ENCODE measurements around the gene AGAP1. TPM values are rescaled to one million over a fixed set of nuclear protein-coding genes. Genes with fewer than 3 reads are reported as not detected.
A peak's percentile ranks its signal among the peaks of the same experiment; 100 is the strongest.

AGAP1 gene
- total RNA-seq, 2 donors from 2014 or later = 19.1 to 20.8 TPM

DNA sequence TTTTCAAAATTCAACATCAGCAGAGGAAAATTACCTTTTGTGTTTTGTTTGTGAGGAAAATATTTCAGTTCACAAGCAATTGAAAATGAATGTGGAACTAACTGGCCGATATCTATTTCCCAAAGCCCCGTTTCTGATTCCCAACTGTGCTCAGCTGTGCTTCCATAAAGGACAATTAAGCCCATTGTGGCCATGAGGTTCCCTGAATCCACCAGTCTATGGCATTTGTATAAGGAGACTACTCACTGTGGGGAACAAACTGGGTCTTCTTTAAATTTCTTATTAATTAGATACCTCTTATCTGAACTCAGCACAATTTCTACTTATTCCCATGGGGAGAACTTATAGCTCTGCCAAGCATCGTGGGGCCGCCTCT is 31.4 kb upstream of the AGAP1 start:
- TF ChIP-seq, protein P1, sequence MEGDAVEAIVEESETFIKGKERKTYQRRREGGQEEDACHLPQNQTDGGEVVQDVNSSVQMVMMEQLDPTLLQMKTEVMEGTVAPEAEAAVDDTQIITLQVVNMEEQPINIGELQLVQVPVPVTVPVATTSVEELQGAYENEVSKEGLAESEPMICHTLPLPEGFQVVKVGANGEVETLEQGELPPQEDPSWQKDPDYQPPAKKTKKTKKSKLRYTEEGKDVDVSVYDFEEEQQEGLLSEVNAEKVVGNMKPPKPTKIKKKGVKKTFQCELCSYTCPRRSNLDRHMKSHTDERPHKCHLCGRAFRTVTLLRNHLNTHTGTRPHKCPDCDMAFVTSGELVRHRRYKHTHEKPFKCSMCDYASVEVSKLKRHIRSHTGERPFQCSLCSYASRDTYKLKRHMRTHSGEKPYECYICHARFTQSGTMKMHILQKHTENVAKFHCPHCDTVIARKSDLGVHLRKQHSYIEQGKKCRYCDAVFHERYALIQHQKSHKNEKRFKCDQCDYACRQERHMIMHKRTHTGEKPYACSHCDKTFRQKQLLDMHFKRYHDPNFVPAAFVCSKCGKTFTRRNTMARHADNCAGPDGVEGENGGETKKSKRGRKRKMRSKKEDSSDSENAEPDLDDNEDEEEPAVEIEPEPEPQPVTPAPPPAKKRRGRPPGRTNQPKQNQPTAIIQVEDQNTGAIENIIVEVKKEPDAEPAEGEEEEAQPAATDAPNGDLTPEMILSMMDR (IDR thresholded peaks at IDR 0.05) = no peak
- H3K4me1 ChIP-seq (ENCODE audit: control insufficient read depth in 1 of 2, low read depth in 2 of 2) = no peaks in the 10 kb centered on the region

DNA sequence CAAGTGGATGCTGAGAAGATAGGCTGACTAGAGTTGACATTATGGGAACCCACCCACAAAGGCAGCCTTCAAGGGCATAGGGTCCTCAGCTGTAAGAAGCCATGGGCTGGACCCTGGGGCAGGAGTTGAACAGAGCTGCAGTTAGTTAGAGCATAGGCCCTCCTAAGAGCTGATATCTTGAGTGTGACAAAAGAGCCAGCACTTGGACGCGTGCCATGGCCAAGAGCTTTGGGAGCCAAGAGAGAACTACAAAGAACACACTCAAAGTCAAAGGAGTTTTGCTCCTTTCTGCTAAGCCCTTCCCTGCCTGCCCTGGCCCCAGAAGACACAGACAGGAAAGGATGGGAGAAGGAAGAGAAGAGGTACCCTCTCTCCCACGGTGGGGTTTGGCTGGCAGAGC is 29.9 kb upstream of the AGAP1 start:
- H3K9me3 ChIP-seq = no peaks in the 10 kb centered on the region
- H3K27ac ChIP-seq = no peak overlapping the region
- H3K36me3 ChIP-seq = no peaks in the 10 kb centered on the region
- no peak overlapping the region for H3K4me3 ChIP-seq
- DNase-seq (ENCODE audit: low spot score) (no peak), ATAC-seq (ENCODE audit: insufficient number of reproducible peaks, low FRiP score, low read depth) (no peak)
- TF ChIP-seq, protein P1 (IDR thresholded peaks at IDR 0.05) = no peak
- H3K4me1 ChIP-seq (ENCODE audit: control insufficient read depth in 1 of 2, low read depth in 2 of 2) = peaks cover 0 to 4% of the 10 kb centered on the region in 2 donors
- H3K27me3 ChIP-seq (replicated peaks; ENCODE audit: insufficient read depth) = no peaks in the 10 kb centered on the region

More for the DNA sequence above, 31.4 kb upstream of the AGAP1 start:
- Histone ChIP-seq H3K4me3 (no peak overlapping the region), H3K27me3 (replicated peaks; ENCODE audit: insufficient read depth) (no peaks in the 10 kb centered on the region), H3K27ac (no peak overlapping the region), H3K36me3 (no peaks in the 10 kb centered on the region), H3K9me3 (no peaks in the 10 kb centered on the region)
- DNase-seq (ENCODE audit: low spot score) (no peak), ATAC-seq (ENCODE audit: insufficient number of reproducible peaks, low FRiP score, low read depth) (no peak)

GRCh38 chr2:235467588-235467987 is 26.3 kb upstream of the AGAP1 start:
- Histone ChIP-seq H3K4me1 (ENCODE audit: control insufficient read depth in 1 of 2, low read depth in 2 of 2) (peaks cover 5 to 6% of the 10 kb centered on the region in 2 donors), H3K27ac (no peak overlapping the region), H3K27me3 (replicated peaks; ENCODE audit: insufficient read depth) (no peaks in the 10 kb centered on the region), H3K4me3 (no peak overlapping the region), H3K36me3 (no peaks in the 10 kb centered on the region), H3K9me3 (no peaks in the 10 kb centered on the region)
- TF ChIP-seq, protein P1 (IDR thresholded peaks at IDR 0.05) = no peak
- DNase-seq (ENCODE audit: low spot score) (no peak), ATAC-seq (ENCODE audit: insufficient number of reproducible peaks, low FRiP score, low read depth) (no peak)

GRCh38 chr2:235468978-235469655 is 24.7 kb upstream of the AGAP1 start:
- ATAC-seq (ENCODE audit: insufficient number of reproducible peaks, low FRiP score, low read depth) = peak; percentile 95
- Histone ChIP-seq H3K36me3 (no peaks in the 10 kb centered on the region), H3K27me3 (replicated peaks; ENCODE audit: insufficient read depth) (no peaks in the 10 kb centered on the region), H3K9me3 (no peaks in the 10 kb centered on the region), H3K27ac (peak overlapping the region in 1 of 2 donors; percentile 44), H3K4me1 (ENCODE audit: control insufficient read depth in 1 of 2, low read depth in 2 of 2) (peaks cover 5 to 6% of the 10 kb centered on the region in 2 donors), H3K4me3 (peak overlapping the region; percentile 42)
- DNase-seq (ENCODE audit: low spot score) = peak; percentile 13
- TF ChIP-seq, protein P1 (IDR thresholded peaks at IDR 0.05) = no peak

DNA sequence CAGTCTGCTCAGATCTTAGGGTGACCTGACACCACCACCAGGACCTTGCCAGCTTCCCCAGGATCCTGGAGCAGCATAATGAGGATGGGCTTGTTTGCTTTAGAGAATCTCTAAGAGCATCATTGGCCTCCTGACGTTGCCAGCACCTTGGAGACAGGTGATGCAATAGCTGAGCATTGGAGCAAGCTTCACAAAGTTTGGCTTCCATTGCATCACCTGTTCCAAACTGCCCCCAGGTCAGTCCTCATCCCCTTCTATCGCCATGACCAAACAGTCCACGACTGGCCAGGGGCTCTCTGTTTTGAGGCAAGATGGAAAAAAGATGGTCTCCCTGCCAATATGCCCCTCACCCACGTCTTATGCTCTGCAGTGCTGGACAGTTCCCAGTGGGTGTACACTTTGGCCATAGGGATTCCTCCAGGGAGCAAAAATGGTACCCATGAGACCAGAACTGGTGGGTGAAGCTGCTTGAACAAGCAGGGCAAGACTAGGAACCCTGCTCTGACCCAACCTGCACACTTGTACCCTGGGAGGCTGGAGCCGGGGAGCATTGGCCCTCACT is 22.6 kb upstream of the AGAP1 start:
- TF ChIP-seq, protein P1 (IDR thresholded peaks at IDR 0.05) = no peak
- peaks cover 5 to 6% of the 10 kb centered on the region in 2 donors for H3K4me1 ChIP-seq (ENCODE audit: control insufficient read depth in 1 of 2, low read depth in 2 of 2)
- ATAC-seq (ENCODE audit: insufficient number of reproducible peaks, low FRiP score, low read depth) (no peak), DNase-seq (ENCODE audit: low spot score) (no peak)
- H3K9me3 ChIP-seq = no peaks in the 10 kb centered on the region
- H3K36me3 ChIP-seq = no peaks in the 10 kb centered on the region
- H3K27ac ChIP-seq = no peak overlapping the region
- no peak overlapping the region for H3K4me3 ChIP-seq
- no peaks in the 10 kb centered on the region for H3K27me3 ChIP-seq (replicated peaks; ENCODE audit: insufficient read depth)

All from thoracic aorta (tissue), 2 donors.